ENCODE measurements around the gene FAIM. TPM values are rescaled to one million over a fixed set of nuclear protein-coding genes. Genes with fewer than 3 reads are reported as not detected.

The FAIM gene
- polyA plus RNA-seq, 4 donors: 4.1 to 10.4 (median 7.2) TPM

DNA sequence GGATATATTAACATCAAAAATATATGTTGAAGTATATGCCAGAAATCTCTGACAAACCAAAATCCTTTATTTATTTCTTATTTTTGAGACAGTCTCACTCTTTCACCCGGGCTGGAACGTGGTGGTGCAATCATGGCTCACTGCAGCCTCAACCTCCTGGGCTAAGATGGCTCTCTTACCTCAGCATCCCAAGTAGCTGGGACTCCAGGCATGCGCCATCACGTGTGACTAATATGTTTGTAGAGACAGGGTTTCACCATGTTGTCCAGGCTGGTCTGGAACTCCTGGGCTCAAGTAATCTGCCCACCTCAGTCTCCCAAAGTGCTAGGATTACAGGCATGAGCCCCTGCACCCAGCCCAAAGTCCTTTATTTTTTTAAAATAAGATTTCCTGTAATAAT is 11.9 kb downstream of the FAIM start:
- Histone ChIP-seq H3K27me3 (ENCODE audit: control insufficient read depth in 3 of 3, insufficient read depth in 3 of 3, low read length in 3 of 3) (no peaks in the 10 kb centered on the region), H3K27ac (ENCODE audit: low read depth in 1 of 3, low read length in 2 of 3) (no peak overlapping the region), H3K4me1 (ENCODE audit: control insufficient read depth in 3 of 3, insufficient read depth in 2 of 3, low read depth in 1 of 3, low read length in 2 of 3) (no peaks in the 10 kb centered on the region), H3K9me3 (ENCODE audit: control insufficient read depth in 2 of 2, insufficient read depth in 1 of 2, low read depth in 1 of 2, low read length in 1 of 2) (no peaks in the 10 kb centered on the region), H3K36me3 (ENCODE audit: control insufficient read depth in 3 of 3, insufficient read depth in 2 of 3, low read depth in 1 of 3, low read length in 3 of 3) (peaks cover 0 to 3% (median 0%) of the 10 kb centered on the region in 3 donors), H3K4me3 (ENCODE audit: low read depth in 1 of 3, low read length in 3 of 3) (no peak overlapping the region)
- DNase-seq: no peak
- WGBS, 3 donors: 91 to 97% (median 91%) methylated on average over 4 of the region's 4 CpGs
- no peak for FAIRE-seq

- H3K27ac ChIP-seq (ENCODE audit: low read depth in 1 of 3, low read length in 2 of 3): no peak overlapping the region
- no peaks in the 10 kb centered on the region for H3K4me1 ChIP-seq (ENCODE audit: control insufficient read depth in 3 of 3, insufficient read depth in 2 of 3, low read depth in 1 of 3, low read length in 2 of 3)
- FAIRE-seq (no peak), DNase-seq (no peak)
- H3K4me3 ChIP-seq (ENCODE audit: low read depth in 1 of 3, low read length in 3 of 3): no peak overlapping the region
- no peaks in the 10 kb centered on the region for H3K27me3 ChIP-seq (ENCODE audit: control insufficient read depth in 3 of 3, insufficient read depth in 3 of 3, low read length in 3 of 3)
- peaks cover 0 to 7% (median 0%) of the 10 kb centered on the region in 3 donors for H3K36me3 ChIP-seq (ENCODE audit: control insufficient read depth in 3 of 3, insufficient read depth in 2 of 3, low read depth in 1 of 3, low read length in 3 of 3)
- H3K9me3 ChIP-seq (ENCODE audit: control insufficient read depth in 2 of 2, insufficient read depth in 1 of 2, low read depth in 1 of 2, low read length in 1 of 2): no peaks in the 10 kb centered on the region
These were observed 15.9 kb downstream of the FAIM start for GRCh38 chr3:138624518-138624917.

GRCh38 chr3:138625707-138626365 is 17.3 kb downstream of the FAIM start:
- 89 to 91% (median 90%) methylated on average over 3 of the region's 3 CpGs for WGBS, 3 donors
- DNase-seq (no peak), FAIRE-seq (no peak)
- Histone ChIP-seq H3K4me1 (ENCODE audit: control insufficient read depth in 3 of 3, insufficient read depth in 2 of 3, low read depth in 1 of 3, low read length in 2 of 3) (no peaks in the 10 kb centered on the region), H3K36me3 (ENCODE audit: control insufficient read depth in 3 of 3, insufficient read depth in 2 of 3, low read depth in 1 of 3, low read length in 3 of 3) (peaks cover 0 to 11% (median 0%) of the 10 kb centered on the region in 3 donors), H3K27ac (ENCODE audit: low read depth in 1 of 3, low read length in 2 of 3) (no peak overlapping the region), H3K4me3 (ENCODE audit: low read depth in 1 of 3, low read length in 3 of 3) (no peak overlapping the region), H3K27me3 (ENCODE audit: control insufficient read depth in 3 of 3, insufficient read depth in 3 of 3, low read length in 3 of 3) (no peaks in the 10 kb centered on the region), H3K9me3 (ENCODE audit: control insufficient read depth in 2 of 2, insufficient read depth in 1 of 2, low read depth in 1 of 2, low read length in 1 of 2) (no peaks in the 10 kb centered on the region)

GRCh38 chr3:138629526-138629925 is 21.0 kb downstream of the FAIM start:
- no peak for DNase-seq
- Histone ChIP-seq H3K27ac (ENCODE audit: low read depth in 1 of 3, low read length in 2 of 3) (no peak overlapping the region), H3K4me1 (ENCODE audit: control insufficient read depth in 3 of 3, insufficient read depth in 2 of 3, low read depth in 1 of 3, low read length in 2 of 3) (no peaks in the 10 kb centered on the region), H3K9me3 (ENCODE audit: control insufficient read depth in 2 of 2, insufficient read depth in 1 of 2, low read depth in 1 of 2, low read length in 1 of 2) (no peaks in the 10 kb centered on the region), H3K27me3 (ENCODE audit: control insufficient read depth in 3 of 3, insufficient read depth in 3 of 3, low read length in 3 of 3) (no peaks in the 10 kb centered on the region), H3K4me3 (ENCODE audit: low read depth in 1 of 3, low read length in 3 of 3) (no peak overlapping the region), H3K36me3 (ENCODE audit: control insufficient read depth in 3 of 3, insufficient read depth in 2 of 3, low read depth in 1 of 3, low read length in 3 of 3) (peaks cover 0 to 13% (median 3%) of the 10 kb centered on the region in 3 donors)
- no peak for FAIRE-seq
- WGBS, 3 donors: 74 to 96% (median 84%) methylated on average over 6 of the region's 6 CpGs

- DNase-seq: no peak
- no peak overlapping the region for H3K4me3 ChIP-seq (ENCODE audit: low read depth in 1 of 3, low read length in 3 of 3)
- FAIRE-seq: no peak
- H3K27me3 ChIP-seq (ENCODE audit: control insufficient read depth in 3 of 3, insufficient read depth in 3 of 3, low read length in 3 of 3): no peaks in the 10 kb centered on the region
- 87 to 95% (median 88%) methylated on average over 2 of the region's 2 CpGs for WGBS, 3 donors
- peaks cover 0 to 14% of the 10 kb centered on the region in 2 donors for H3K9me3 ChIP-seq (ENCODE audit: control insufficient read depth in 2 of 2, insufficient read depth in 1 of 2, low read depth in 1 of 2, low read length in 1 of 2)
- no peak overlapping the region for H3K27ac ChIP-seq (ENCODE audit: low read depth in 1 of 3, low read length in 2 of 3)
- H3K36me3 ChIP-seq (ENCODE audit: control insufficient read depth in 3 of 3, insufficient read depth in 2 of 3, low read depth in 1 of 3, low read length in 3 of 3): peaks cover 0 to 2% (median 0%) of the 10 kb centered on the region in 3 donors
- no peaks in the 10 kb centered on the region for H3K4me1 ChIP-seq (ENCODE audit: control insufficient read depth in 3 of 3, insufficient read depth in 2 of 3, low read depth in 1 of 3, low read length in 2 of 3)
These were observed 30.1 kb downstream of the FAIM start for GRCh38 chr3:138638641-138639040.

DNA sequence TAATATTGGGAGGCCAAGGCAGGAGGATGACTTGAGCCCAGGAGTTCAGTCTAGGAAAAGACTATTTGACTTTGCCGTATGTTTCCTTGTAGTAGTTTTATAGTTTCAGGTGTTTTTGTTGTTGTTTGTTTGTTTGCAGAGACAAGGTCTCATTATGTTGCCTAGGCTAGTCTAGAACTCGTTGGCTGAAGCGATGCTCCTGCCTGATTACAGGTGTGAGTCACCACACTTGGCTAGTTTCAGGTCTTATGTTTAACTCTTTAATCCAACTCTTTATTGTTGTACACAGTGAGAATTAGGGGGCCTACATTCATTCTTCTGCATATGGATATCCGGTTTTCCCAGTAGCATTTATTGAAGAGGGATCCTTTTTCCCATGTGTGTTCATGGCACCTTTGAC is 32.0 kb downstream of the FAIM start:
- Histone ChIP-seq H3K27me3 (ENCODE audit: control insufficient read depth in 3 of 3, insufficient read depth in 3 of 3, low read length in 3 of 3) (no peaks in the 10 kb centered on the region), H3K4me3 (ENCODE audit: low read depth in 1 of 3, low read length in 3 of 3) (no peak overlapping the region), H3K4me1 (ENCODE audit: control insufficient read depth in 3 of 3, insufficient read depth in 2 of 3, low read depth in 1 of 3, low read length in 2 of 3) (no peaks in the 10 kb centered on the region), H3K9me3 (ENCODE audit: control insufficient read depth in 2 of 2, insufficient read depth in 1 of 2, low read depth in 1 of 2, low read length in 1 of 2) (peaks cover 0 to 28% of the 10 kb centered on the region in 2 donors), H3K27ac (ENCODE audit: low read depth in 1 of 3, low read length in 2 of 3) (no peak overlapping the region), H3K36me3 (ENCODE audit: control insufficient read depth in 3 of 3, insufficient read depth in 2 of 3, low read depth in 1 of 3, low read length in 3 of 3) (no peaks in the 10 kb centered on the region)
- DNase-seq: peak in 1 of 2 donors; percentile 5
- 43 to 76% (median 62%) methylated on average over 4 of the region's 4 CpGs for WGBS, 3 donors
- FAIRE-seq: no peak

GRCh38 chr3:138642226-138642926 is 33.8 kb downstream of the FAIM start:
- Histone ChIP-seq H3K9me3 (ENCODE audit: control insufficient read depth in 2 of 2, insufficient read depth in 1 of 2, low read depth in 1 of 2, low read length in 1 of 2) (peaks cover 0 to 28% of the 10 kb centered on the region in 2 donors), H3K27me3 (ENCODE audit: control insufficient read depth in 3 of 3, insufficient read depth in 3 of 3, low read length in 3 of 3) (no peaks in the 10 kb centered on the region), H3K4me1 (ENCODE audit: control insufficient read depth in 3 of 3, insufficient read depth in 2 of 3, low read depth in 1 of 3, low read length in 2 of 3) (no peaks in the 10 kb centered on the region), H3K36me3 (ENCODE audit: control insufficient read depth in 3 of 3, insufficient read depth in 2 of 3, low read depth in 1 of 3, low read length in 3 of 3) (no peaks in the 10 kb centered on the region), H3K27ac (ENCODE audit: low read depth in 1 of 3, low read length in 2 of 3) (no peak overlapping the region), H3K4me3 (ENCODE audit: low read depth in 1 of 3, low read length in 3 of 3) (no peak overlapping the region)
- WGBS, 3 donors: 81 to 86% (median 83%) methylated on average over 4 of the region's 4 CpGs
- no peak for DNase-seq
- no peak for FAIRE-seq

DNA sequence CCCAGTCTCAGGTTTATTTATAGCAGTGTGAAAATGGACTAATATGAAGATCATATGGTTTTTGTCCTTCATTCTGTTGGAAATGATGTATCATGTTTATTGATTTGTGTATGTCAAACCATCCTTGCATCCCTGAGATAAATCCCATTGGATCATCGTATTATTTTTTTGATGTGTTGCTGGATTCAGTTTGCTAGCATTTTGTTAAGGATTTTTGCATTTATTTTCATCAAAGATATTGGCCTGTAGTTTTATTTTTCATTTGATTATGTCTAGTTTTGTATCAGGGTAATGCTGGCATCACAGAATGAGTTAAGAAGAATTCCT is 34.3 kb downstream of the FAIM start:
- 92 to 95% (median 94%) methylated on average over 1 of the region's 1 CpG for WGBS, 3 donors
- DNase-seq (no peak), FAIRE-seq (no peak)

DNA sequence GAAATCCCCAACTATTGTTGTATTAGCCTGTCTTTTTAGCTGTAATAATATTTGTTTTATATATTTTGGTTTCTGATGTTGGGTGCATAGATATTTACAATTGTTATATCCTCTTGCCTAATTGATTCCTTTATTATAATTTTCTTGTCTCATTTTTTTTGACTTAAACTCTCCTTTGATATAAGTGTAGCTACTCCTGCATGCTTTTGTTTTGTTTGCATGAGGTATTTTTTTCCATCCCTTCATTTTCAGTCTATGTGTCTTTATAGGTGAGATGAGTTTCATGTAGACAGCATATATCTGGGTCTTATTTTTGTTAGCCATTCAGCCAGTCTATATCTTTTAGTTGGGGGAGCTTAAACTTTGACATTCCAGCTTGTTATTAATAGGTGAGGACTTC is 37.4 kb downstream of the FAIM start:
- peaks cover 0 to 41% of the 10 kb centered on the region in 2 donors for H3K9me3 ChIP-seq (ENCODE audit: control insufficient read depth in 2 of 2, insufficient read depth in 1 of 2, low read depth in 1 of 2, low read length in 1 of 2)
- no peaks in the 10 kb centered on the region for H3K4me1 ChIP-seq (ENCODE audit: control insufficient read depth in 3 of 3, insufficient read depth in 2 of 3, low read depth in 1 of 3, low read length in 2 of 3)
- no peaks in the 10 kb centered on the region for H3K27me3 ChIP-seq (ENCODE audit: control insufficient read depth in 3 of 3, insufficient read depth in 3 of 3, low read length in 3 of 3)
- peaks cover 0 to 18% (median 15%) of the 10 kb centered on the region in 3 donors for H3K36me3 ChIP-seq (ENCODE audit: control insufficient read depth in 3 of 3, insufficient read depth in 2 of 3, low read depth in 1 of 3, low read length in 3 of 3)
- DNase-seq (no peak), FAIRE-seq (no peak)
- H3K4me3 ChIP-seq (ENCODE audit: low read depth in 1 of 3, low read length in 3 of 3): no peak overlapping the region
- no peak overlapping the region for H3K27ac ChIP-seq (ENCODE audit: low read depth in 1 of 3, low read length in 2 of 3)

More for the DNA sequence above, 34.3 kb downstream of the FAIM start:
- Histone ChIP-seq H3K4me3 (ENCODE audit: low read depth in 1 of 3, low read length in 3 of 3) (no peak overlapping the region), H3K9me3 (ENCODE audit: control insufficient read depth in 2 of 2, insufficient read depth in 1 of 2, low read depth in 1 of 2, low read length in 1 of 2) (peaks cover 0 to 28% of the 10 kb centered on the region in 2 donors), H3K4me1 (ENCODE audit: control insufficient read depth in 3 of 3, insufficient read depth in 2 of 3, low read depth in 1 of 3, low read length in 2 of 3) (no peaks in the 10 kb centered on the region), H3K27ac (ENCODE audit: low read depth in 1 of 3, low read length in 2 of 3) (no peak overlapping the region), H3K36me3 (ENCODE audit: control insufficient read depth in 3 of 3, insufficient read depth in 2 of 3, low read depth in 1 of 3, low read length in 3 of 3) (no peaks in the 10 kb centered on the region), H3K27me3 (ENCODE audit: control insufficient read depth in 3 of 3, insufficient read depth in 3 of 3, low read length in 3 of 3) (no peaks in the 10 kb centered on the region)

Data from small intestine (tissue), 7 donors.